Measurements from ENCODE around the gene ZFAND6.

DNA sequence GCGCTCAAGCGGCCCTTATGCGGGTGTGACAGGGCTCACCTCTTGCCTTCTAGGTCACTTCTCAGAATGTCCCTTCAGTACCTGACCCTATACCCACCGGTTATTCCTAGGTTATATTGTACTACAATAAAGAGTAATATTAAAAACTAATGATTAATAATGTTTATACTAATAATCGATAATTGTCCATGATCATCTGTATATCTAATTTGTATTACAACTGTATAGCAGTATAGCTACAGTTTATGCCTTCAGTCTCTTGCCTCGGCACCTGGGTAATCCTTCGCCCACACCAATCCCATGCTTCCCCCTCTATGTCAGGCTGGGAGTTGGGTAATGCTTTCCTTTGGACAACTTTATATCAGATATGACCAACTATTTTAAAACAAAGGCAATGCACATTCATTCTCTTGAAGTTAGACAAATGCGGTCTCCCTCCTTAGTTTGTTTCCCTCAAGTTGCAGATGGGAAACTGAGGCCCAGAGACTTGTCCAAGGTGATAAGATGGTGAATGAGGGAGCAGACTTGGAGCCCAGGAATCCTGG lies 96.8 kb downstream of the ZFAND6 start:
- TF ChIP-seq, protein P1, sequence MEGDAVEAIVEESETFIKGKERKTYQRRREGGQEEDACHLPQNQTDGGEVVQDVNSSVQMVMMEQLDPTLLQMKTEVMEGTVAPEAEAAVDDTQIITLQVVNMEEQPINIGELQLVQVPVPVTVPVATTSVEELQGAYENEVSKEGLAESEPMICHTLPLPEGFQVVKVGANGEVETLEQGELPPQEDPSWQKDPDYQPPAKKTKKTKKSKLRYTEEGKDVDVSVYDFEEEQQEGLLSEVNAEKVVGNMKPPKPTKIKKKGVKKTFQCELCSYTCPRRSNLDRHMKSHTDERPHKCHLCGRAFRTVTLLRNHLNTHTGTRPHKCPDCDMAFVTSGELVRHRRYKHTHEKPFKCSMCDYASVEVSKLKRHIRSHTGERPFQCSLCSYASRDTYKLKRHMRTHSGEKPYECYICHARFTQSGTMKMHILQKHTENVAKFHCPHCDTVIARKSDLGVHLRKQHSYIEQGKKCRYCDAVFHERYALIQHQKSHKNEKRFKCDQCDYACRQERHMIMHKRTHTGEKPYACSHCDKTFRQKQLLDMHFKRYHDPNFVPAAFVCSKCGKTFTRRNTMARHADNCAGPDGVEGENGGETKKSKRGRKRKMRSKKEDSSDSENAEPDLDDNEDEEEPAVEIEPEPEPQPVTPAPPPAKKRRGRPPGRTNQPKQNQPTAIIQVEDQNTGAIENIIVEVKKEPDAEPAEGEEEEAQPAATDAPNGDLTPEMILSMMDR (IDR thresholded peaks at IDR 0.05): no peak
- TF ChIP-seq ZFX (IDR thresholded peaks at IDR 0.05; ENCODE audit: borderline replicate concordance): no peak
